ENCODE measurements around the gene FBXW8.

The FBXW8 gene

GRCh38 chr12:116990971-116991966 is 80.5 kb downstream of the FBXW8 start:
- no peak for DNase-seq (ENCODE audit: low spot score)

GRCh38 chr12:116996093-116996492 is 85.3 kb downstream of the FBXW8 start:
- no peak for DNase-seq (ENCODE audit: low spot score)

GRCh38 chr12:116996621-116997020 is 85.9 kb downstream of the FBXW8 start:
- no peak for DNase-seq (ENCODE audit: low spot score)

- no peak for DNase-seq (ENCODE audit: low spot score)
Measured at GRCh38 chr12:116999066-116999465, 88.3 kb downstream of the FBXW8 start.

- no peak for DNase-seq (ENCODE audit: low spot score)
Measured at GRCh38 chr12:117000316-117000715, 89.6 kb downstream of the FBXW8 start.

- DNase-seq (ENCODE audit: low spot score), result no peak
Measured at GRCh38 chr12:117002051-117002817, 91.5 kb downstream of the FBXW8 start.

GRCh38 chr12:117003883-117004404 is 93.2 kb downstream of the FBXW8 start:
- DNase-seq (ENCODE audit: low spot score), result no peak

- DNase-seq (ENCODE audit: low spot score), result no peak
Measured at GRCh38 chr12:117005417-117006046, 94.8 kb downstream of the FBXW8 start.

- no peak for DNase-seq (ENCODE audit: low spot score)
Measured at GRCh38 chr12:117006333-117006732, 95.6 kb downstream of the FBXW8 start.

GRCh38 chr12:117007577-117007976 is 96.8 kb downstream of the FBXW8 start:
- DNase-seq (ENCODE audit: low spot score), result no peak

GRCh38 chr12:117009759-117010158 is 99.0 kb downstream of the FBXW8 start:
- DNase-seq (ENCODE audit: low spot score), result no peak

- DNase-seq (ENCODE audit: low spot score), result no peak
Measured at GRCh38 chr12:117010693-117011451, 100.1 kb downstream of the FBXW8 start.

GRCh38 chr12:117011988-117012805 is 101.4 kb downstream of the FBXW8 start:
- DNase-seq (ENCODE audit: low spot score), result no peak

GRCh38 chr12:117013726-117014125 is 103.0 kb downstream of the FBXW8 start:
- no peak for DNase-seq (ENCODE audit: low spot score)

- no peak for DNase-seq (ENCODE audit: low spot score)
Measured at GRCh38 chr12:117014342-117014887, 103.7 kb downstream of the FBXW8 start.

GRCh38 chr12:117015811-117016210 is 105.1 kb downstream of the FBXW8 start:
- DNase-seq (ENCODE audit: low spot score), result no peak

- no peak for DNase-seq (ENCODE audit: low spot score)
Measured at GRCh38 chr12:117017807-117018206, 107.1 kb downstream of the FBXW8 start.

GRCh38 chr12:117018276-117018675 is 107.5 kb downstream of the FBXW8 start:
- DNase-seq (ENCODE audit: low spot score), result no peak

GRCh38 chr12:117018685-117019084 is 107.9 kb downstream of the FBXW8 start:
- no peak for DNase-seq (ENCODE audit: low spot score)

- DNase-seq (ENCODE audit: low spot score), result no peak
Measured at GRCh38 chr12:117019866-117020265, 109.1 kb downstream of the FBXW8 start.

Measured in LoVo (cell line).